Heart left ventricle (tissue), 16 donors: ENCODE results near the gene KMT2A. TPM values are rescaled to one million over a fixed set of nuclear protein-coding genes. Genes with fewer than 3 reads are reported as not detected.

Source experiments
- ATAC-seq, 4 donors: fragments of 200-7000 bp; cut with Tn5 transposase; one replicate each; pipeline ENCODE4 v1.9.1; 2020 to 2022; ENCODE audit warnings: moderate library complexity in 4 of 4, mild to moderate bottlenecking in 3 of 4, moderate number of reproducible peaks in 1 of 4
- DNase-seq, 5 donors: peaks; one replicate each; pipeline ENCODE4 v3.0.0-alpha.2; 2020
- H3K27ac ChIP-seq, 12 donors: fragments of 200-600 bp; sonication (generic) in 4 of 12; one replicate each; pipeline versions ENCODE4 v1.5.0 to v1.8.0; 2016 to 2022; ENCODE audit warnings: mild to moderate bottlenecking in 2 of 12
- H3K27me3 ChIP-seq, 9 donors: fragments of 200-600 bp; sonication (generic) in 2 of 9; one replicate each; pipeline versions ENCODE4 v1.5.1 to v1.8.0; 2016 to 2022; ENCODE audit warnings: mild to moderate bottlenecking in 3 of 9
- H3K36me3 ChIP-seq, 9 donors: fragments of 200-600 bp; sonication (generic) in 2 of 9; one replicate each; pipeline versions ENCODE4 v1.5.0 to v1.8.0; 2018 to 2022; ENCODE audit warnings: mild to moderate bottlenecking in 2 of 9
- H3K4me1 ChIP-seq, 12 donors: fragments of 200-600 bp; sonication (generic) in 4 of 12; one replicate each; pipeline versions ENCODE4 v1.5.0 to v1.8.0; 2016 to 2022; ENCODE audit warnings: mild to moderate bottlenecking in 3 of 12
- H3K4me3 ChIP-seq, 12 donors: fragments of 200-600 bp; sonication (generic) in 4 of 12; one replicate each; pipeline versions ENCODE4 v1.5.0 to v1.8.0; 2017 to 2022; ENCODE audit warnings: mild to moderate bottlenecking in 9 of 12, moderate library complexity in 4 of 12
- H3K9me3 ChIP-seq, 12 donors: fragments of 200-600 bp; sonication (generic) in 4 of 12; one replicate each; pipeline versions ENCODE4 v1.5.0 to v1.8.0; 2016 to 2022; ENCODE audit warnings: mild to moderate bottlenecking in 1 of 12
- POLR2A ChIP-seq, 2 donors: fragments of 450-650 bp; IDR thresholded peaks; one replicate each; pipeline ENCODE4 v1.6.1; 2017; ENCODE audit warnings: antibody characterized with exemption in 2 of 2, mild to moderate bottlenecking in 2 of 2, moderate library complexity in 2 of 2
- WGBS, 4 donors: extraction: QIAGEN DNeasy Blood & Tissue Kit in 2 of 4; methylation state at CpG; one replicate each; pipeline versions ENCODE4 v1.1.5 to v1.1.7; 2013 to 2018; 5-methylcytosine and 5-hydroxymethylcytosine counted together
- intact Hi-C, 10 donors: fragments of 100-400 bp; cut with DNase I; formaldehyde crosslinking; loops; one replicate each; pipeline versions ENCODE4 v1.11.1 to v1.14.2; 2022
- polyA plus RNA-seq, 2 donors: library from polyadenylated mRNA; stranded (reverse); fragments of 200-250 nt; gene quantifications; one replicate each; pipeline ENCODE4 v1.2.3, GENCODE V29; 2013
- total RNA-seq, 9 donors: library from RNA; depleted of rRNA in 2 of 9; stranded (reverse); fragments of >200 nt in 2 of 9; fragmentation: NEBNext Ultra II Directional in 3 of 9; extraction: Animal tissue kit (Norgen Biotek cat#: 25700) in 3 of 9; gene quantifications; one replicate each; pipeline versions ENCODE4 v1.1.0 to v1.2.4, GENCODE V29; 2016 to 2023
- TF ChIP-seq, protein P1 (sequence below), 12 donors: fragments of 200-600 bp; sonication (generic) in 4 of 12; IDR thresholded peaks; one replicate each; pipeline versions ENCODE4 v1.5.0 to v1.8.0; 2018 to 2022; ENCODE audit warnings: antibody characterized with exemption in 12 of 12, mild to moderate bottlenecking in 5 of 12
- donor health status: ischemic (EF 13 %, LVEDD 7.1; RV severe dilation, severe dysfunction).
- donor health status: healthy with polysubstance abuse.
- donor health status: DM: no; HTN: yes; CAD: no.
- donor health status: DM: no; HTN: no; CAD: no.
- donor health status: ischemic (EF 25% LVEDD 6.9; RV normal size, moderate dysfunction).
- donor health status: ischemic (EF 25% LVEDD 5.7; RV mildly dilated, moderate dysfunction).
- donor health status: healthy.
- donor health status: DM: yes; HTN: yes; CAD: no.
- donor health status: ischemic (EF 35%, LVEDD 5.7; RV mildly dilated, moderate dysfunction).
- donor health status: nonischemic (EF 11% LVEDD 7.7; RV severe dilation, severe dysfunction).
- donor health status: DM: yes; HTN: yes; CAD: no.
- donor health status: PGD.
- donor health status: ischemic (EF 29% LVEDD 5.4; RV normal size, mild dysfunction).
- donor health status: nonischemic (EF 23%, LVEDD 6.1; RV moderate dilation, normal function).

Gene KMT2A
- total and polyA plus RNA-seq, 11 donors: 9.9 to 117 (median 27.7) TPM

DNA sequence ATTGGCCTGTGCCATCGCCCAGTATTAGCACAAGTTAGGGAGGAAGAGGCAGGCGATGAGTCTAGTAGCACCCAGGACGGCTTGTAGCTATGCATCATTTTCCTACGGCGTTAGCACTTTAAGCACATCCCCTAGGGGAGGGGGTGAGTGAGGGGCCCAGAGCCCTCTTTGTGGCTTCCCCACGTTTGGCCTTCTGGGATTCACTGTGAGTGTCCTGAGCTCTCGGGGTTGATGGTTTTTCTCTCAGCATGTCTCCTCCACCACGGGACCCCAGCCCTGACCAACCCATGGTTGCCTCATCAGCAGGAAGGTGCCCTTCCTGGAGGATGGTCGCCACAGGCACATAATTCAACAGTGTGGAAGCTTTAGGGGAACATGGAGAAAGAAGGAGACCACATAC lies 99.0 kb downstream of the KMT2A start:
- no peak for TF ChIP-seq POLR2A (IDR thresholded peaks at IDR 0.05)
- TF ChIP-seq, protein P1, sequence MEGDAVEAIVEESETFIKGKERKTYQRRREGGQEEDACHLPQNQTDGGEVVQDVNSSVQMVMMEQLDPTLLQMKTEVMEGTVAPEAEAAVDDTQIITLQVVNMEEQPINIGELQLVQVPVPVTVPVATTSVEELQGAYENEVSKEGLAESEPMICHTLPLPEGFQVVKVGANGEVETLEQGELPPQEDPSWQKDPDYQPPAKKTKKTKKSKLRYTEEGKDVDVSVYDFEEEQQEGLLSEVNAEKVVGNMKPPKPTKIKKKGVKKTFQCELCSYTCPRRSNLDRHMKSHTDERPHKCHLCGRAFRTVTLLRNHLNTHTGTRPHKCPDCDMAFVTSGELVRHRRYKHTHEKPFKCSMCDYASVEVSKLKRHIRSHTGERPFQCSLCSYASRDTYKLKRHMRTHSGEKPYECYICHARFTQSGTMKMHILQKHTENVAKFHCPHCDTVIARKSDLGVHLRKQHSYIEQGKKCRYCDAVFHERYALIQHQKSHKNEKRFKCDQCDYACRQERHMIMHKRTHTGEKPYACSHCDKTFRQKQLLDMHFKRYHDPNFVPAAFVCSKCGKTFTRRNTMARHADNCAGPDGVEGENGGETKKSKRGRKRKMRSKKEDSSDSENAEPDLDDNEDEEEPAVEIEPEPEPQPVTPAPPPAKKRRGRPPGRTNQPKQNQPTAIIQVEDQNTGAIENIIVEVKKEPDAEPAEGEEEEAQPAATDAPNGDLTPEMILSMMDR (IDR thresholded peaks at IDR 0.05): no peak
- peaks cover 0 to 5% (median 0%) of the 10 kb centered on the region in 9 donors for H3K27me3 ChIP-seq
- no peak overlapping the region for H3K27ac ChIP-seq
- ATAC-seq: no peak
- H3K36me3 ChIP-seq: no peaks in the 10 kb centered on the region
- H3K4me3 ChIP-seq: no peak overlapping the region
- peaks cover 0 to 17% (median 4%) of the 10 kb centered on the region in 12 donors for H3K4me1 ChIP-seq
- DNase-seq: no peak
- 79 to 83% (median 80%) methylated on average over 9 of the region's 9 CpGs for WGBS, 4 donors
- H3K9me3 ChIP-seq: no peaks in the 10 kb centered on the region
- intact Hi-C loops: no loop called here

DNA sequence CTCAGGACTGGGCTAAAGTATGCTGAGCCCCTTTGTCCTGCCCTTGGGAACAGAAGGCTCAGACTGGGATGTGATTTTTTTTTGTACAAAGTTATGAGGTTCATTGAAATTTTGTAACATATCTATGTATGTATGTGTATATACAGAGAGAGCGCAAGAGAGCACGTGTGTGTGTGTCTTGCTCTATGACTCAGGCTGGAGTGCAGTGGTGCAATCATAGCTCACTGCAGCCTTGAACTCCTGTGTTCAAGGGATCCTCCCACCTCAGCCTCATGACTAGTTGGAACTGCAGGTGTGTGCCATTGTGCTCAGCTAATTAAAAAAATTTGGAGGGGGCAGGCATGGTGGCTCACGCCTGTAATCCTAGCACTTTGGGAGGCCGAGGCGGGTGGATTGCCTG lies 100.4 kb downstream of the KMT2A start:
- intact Hi-C loops: no loop called here

DNA sequence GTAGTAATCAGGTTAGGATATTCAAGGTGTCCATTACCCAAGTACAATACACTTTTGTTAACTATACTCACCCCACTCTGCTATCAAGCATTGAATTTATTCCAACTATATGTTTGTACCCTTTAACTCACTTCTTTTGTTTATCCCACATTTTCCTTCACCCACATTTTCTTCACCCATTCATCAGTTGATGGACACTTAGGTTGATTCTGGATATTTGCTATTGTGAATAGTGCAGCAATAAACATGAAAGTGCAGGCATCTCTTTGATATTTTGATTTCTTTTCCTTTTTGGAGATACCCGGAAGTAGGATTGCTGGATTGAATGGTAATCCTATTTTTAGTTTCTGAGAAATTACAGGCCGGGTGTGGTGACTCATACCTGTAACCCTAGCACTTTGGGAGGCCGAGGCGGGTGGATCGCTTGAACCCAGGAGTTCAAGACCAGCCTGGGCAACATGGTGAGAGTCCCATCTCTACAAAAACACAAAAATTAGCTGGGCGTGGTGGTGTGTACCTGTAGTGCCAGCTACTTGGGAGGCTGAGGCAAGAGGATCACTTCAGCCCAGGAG lies 101.2 kb downstream of the KMT2A start:
- Histone ChIP-seq H3K9me3 (no peaks in the 10 kb centered on the region), H3K27me3 (no peaks in the 10 kb centered on the region), H3K36me3 (peaks cover 0 to 7% (median 0%) of the 10 kb centered on the region in 9 donors), H3K4me1 (no peaks in the 10 kb centered on the region), H3K27ac (no peak overlapping the region), H3K4me3 (no peak overlapping the region)
- 81 to 91% (median 89%) methylated on average over 6 of the region's 6 CpGs for WGBS, 4 donors
- intact Hi-C loops: no loop called here
- ATAC-seq (no peak), DNase-seq (no peak)
- no peak for TF ChIP-seq POLR2A (IDR thresholded peaks at IDR 0.05)
- TF ChIP-seq, protein P1 (IDR thresholded peaks at IDR 0.05): no peak

More for the DNA sequence above, 100.4 kb downstream of the KMT2A start:
- peaks cover 0 to 5% (median 0%) of the 10 kb centered on the region in 9 donors for H3K36me3 ChIP-seq
- H3K27me3 ChIP-seq: no peaks in the 10 kb centered on the region
- H3K4me3 ChIP-seq: no peak overlapping the region
- TF ChIP-seq, protein P1 (IDR thresholded peaks at IDR 0.05): no peak
- TF ChIP-seq POLR2A (IDR thresholded peaks at IDR 0.05): no peak
- no peaks in the 10 kb centered on the region for H3K9me3 ChIP-seq
- ATAC-seq (no peak), DNase-seq (no peak)
- no peak overlapping the region for H3K27ac ChIP-seq
- peaks cover 0 to 4% (median 0%) of the 10 kb centered on the region in 12 donors for H3K4me1 ChIP-seq
- WGBS, 4 donors: 87 to 97% (median 96%) methylated on average over 5 of the region's 5 CpGs

DNA sequence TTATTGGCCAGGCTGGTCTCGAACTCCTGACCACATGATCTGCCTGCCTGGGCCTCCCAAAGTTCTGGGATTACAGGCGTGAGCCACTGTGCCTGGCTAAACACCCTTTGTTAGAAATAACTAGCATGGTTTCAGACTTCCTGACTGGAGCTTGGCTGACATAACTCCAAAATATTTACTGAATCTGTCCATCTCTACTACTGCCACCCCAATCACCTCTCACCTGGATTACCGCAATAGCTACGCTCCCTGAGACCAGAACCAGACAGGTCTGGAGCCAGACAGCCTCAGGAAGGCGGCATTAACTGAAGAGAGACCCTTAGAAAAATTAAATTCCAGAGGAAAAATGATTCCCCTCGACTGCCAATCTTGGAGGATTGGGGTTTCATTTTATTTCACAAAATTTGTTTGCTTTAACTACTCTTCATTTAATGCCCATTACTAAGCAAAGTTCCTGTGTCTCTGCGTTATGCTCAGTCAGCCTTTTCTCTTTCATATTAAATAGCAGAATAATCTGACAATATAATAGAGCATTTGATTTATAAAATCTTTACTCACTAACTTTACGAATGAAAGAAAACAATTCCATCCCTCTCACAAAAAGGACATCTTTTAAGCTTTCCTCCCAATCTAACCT lies 107.8 kb downstream of the KMT2A start:
- ATAC-seq: no peak
- intact Hi-C loops: no loop called here
- Histone ChIP-seq H3K4me1 (no peaks in the 10 kb centered on the region), H3K4me3 (no peak overlapping the region), H3K27ac (no peak overlapping the region), H3K36me3 (peaks cover 0 to 65% (median 29%) of the 10 kb centered on the region in 9 donors), H3K27me3 (no peaks in the 10 kb centered on the region), H3K9me3 (no peaks in the 10 kb centered on the region)
- 94 to 96% (median 95%) methylated on average over 8 of the region's 8 CpGs for WGBS, 4 donors
- TF ChIP-seq, protein P1 (IDR thresholded peaks at IDR 0.05): no peak
- no peak for TF ChIP-seq POLR2A (IDR thresholded peaks at IDR 0.05)
- DNase-seq: no peak
